Transverse colon (tissue), 4 donors: ENCODE measurements around the gene PHYHD1. TPM values are rescaled to one million over a fixed set of nuclear protein-coding genes. Genes with fewer than 3 reads are reported as not detected.
"Not testable (repeated sequence)": the region's sequence is repeated elsewhere in the genome, so short reads cannot be mapped to it uniquely, and the experiment has no call there.

Source experiments
- DNase-seq: peaks from one replicate; pipeline ENCODE4 v3.0.0-alpha.2; 2019
- H3K27ac ChIP-seq, 4 donors: fragments of 200-600 bp; sonication (generic); 2 replicates each; pipeline ENCODE4 v1.5.1; 2016 to 2018; ENCODE audit warnings: inconsistent platforms in 4 of 4
- H3K27me3 ChIP-seq: fragments of 200-600 bp; sonication (generic); 2 replicates; pipeline ENCODE4 v1.5.1; 2017; ENCODE audit warnings: inconsistent platforms
- H3K36me3 ChIP-seq, 4 donors: fragments of 200-600 bp; sonication (generic); 2 replicates each; pipeline ENCODE4 v1.5.1; 2017 to 2019; ENCODE audit warnings: inconsistent platforms in 4 of 4
- H3K4me1 ChIP-seq, 4 donors: fragments of 200-600 bp; sonication (generic); 2 replicates each; pipeline ENCODE4 v1.5.1; 2017 to 2020; ENCODE audit warnings: inconsistent platforms in 4 of 4
- H3K4me3 ChIP-seq, 4 donors: fragments of 200-600 bp; sonication (generic); 1 replicate in 1 of 4; 2 replicates in 3 of 4; pipeline versions ENCODE4 v1.5.1 to v1.6.1; 2017 to 2019; ENCODE audit warnings: inconsistent platforms in 4 of 4
- H3K9me3 ChIP-seq, 2 donors: fragments of 200-600 bp; sonication (generic); 2 replicates each; pipeline ENCODE4 v1.5.1; 2017 to 2019; ENCODE audit warnings: inconsistent platforms in 2 of 2
- EP300 ChIP-seq: sonication (generic); formaldehyde crosslinking; IDR thresholded peaks from one replicate; pipeline ENCODE4 v1.6.1; 2017; ENCODE audit warnings: antibody characterized with exemption, low read depth
- POLR2A ChIP-seq: fragments of 450-650 bp; IDR thresholded peaks from one replicate; pipeline ENCODE4 v1.6.1; 2016; ENCODE audit warnings: antibody characterized with exemption, mild to moderate bottlenecking, moderate library complexity
- POLR2AphosphoS5 ChIP-seq, 3 donors: sonication (generic); formaldehyde crosslinking; IDR thresholded peaks; one replicate each; pipeline ENCODE4 v1.6.1; 2016; ENCODE audit warnings: antibody characterized with exemption in 3 of 3
- WGBS, 2 donors: methylation state at CpG; one replicate each; pipeline ENCODE4 v1.1.5; 2018; ENCODE audit warnings: low coverage in 1 of 2; 5-methylcytosine and 5-hydroxymethylcytosine counted together
- in situ Hi-C, 4 donors: fragments of 200-750 bp; cut with MboI; loops; one replicate each; pipeline versions ENCODE4 v1.15.0 to v1.15.1; 2017; ENCODE audit warnings: low sequenced_read_pairs in 3 of 4, low pct_ligation_motif_present in 1 of 4, low pct_unique_long_range_greater_than_20kb in 1 of 4
- intact Hi-C: fragments of 100-400 bp; cut with DNase I; formaldehyde crosslinking; loops from one replicate; pipeline ENCODE4 v1.15.1; 2023; ENCODE audit warnings: low total_unique reads
- total RNA-seq, 4 donors: library from RNA; depleted of rRNA; stranded (reverse); fragments of >200 nt; gene quantifications; one replicate each; pipeline ENCODE4 v1.1.0, GENCODE V29; 2016
- TF ChIP-seq, protein P1 (sequence below), 5 experiments: fragments of 200-600 bp in 3 of 5; fragments of 450-650 bp in 2 of 5; sonication (generic) in 3 of 5; IDR thresholded peaks; 1 replicate in 2 of 5; 2 replicates in 3 of 5; pipeline ENCODE4 v1.5.1; 2016 to 2017; ENCODE audit warnings: antibody characterized with exemption in 5 of 5, inconsistent platforms in 3 of 5, mild to moderate bottlenecking in 2 of 5, moderate library complexity in 1 of 5

The PHYHD1 gene
- total RNA-seq, 4 donors from 2014 or later = 3.2 to 22.4 (median 5.5) TPM

GRCh38 chr9:128946571-128947276, 25.9 kb downstream of the PHYHD1 start:
- peaks cover 0 to 18% (median 11%) of the 10 kb centered on the region in 4 donors for H3K4me1 ChIP-seq
- intact Hi-C loops (no loop called here), in situ Hi-C loops (no loop called here)
- no peak for TF ChIP-seq POLR2AphosphoS5 (IDR thresholded peaks at IDR 0.05)
- no peak for TF ChIP-seq POLR2A
- TF ChIP-seq EP300 = no peak
- TF ChIP-seq, protein P1, sequence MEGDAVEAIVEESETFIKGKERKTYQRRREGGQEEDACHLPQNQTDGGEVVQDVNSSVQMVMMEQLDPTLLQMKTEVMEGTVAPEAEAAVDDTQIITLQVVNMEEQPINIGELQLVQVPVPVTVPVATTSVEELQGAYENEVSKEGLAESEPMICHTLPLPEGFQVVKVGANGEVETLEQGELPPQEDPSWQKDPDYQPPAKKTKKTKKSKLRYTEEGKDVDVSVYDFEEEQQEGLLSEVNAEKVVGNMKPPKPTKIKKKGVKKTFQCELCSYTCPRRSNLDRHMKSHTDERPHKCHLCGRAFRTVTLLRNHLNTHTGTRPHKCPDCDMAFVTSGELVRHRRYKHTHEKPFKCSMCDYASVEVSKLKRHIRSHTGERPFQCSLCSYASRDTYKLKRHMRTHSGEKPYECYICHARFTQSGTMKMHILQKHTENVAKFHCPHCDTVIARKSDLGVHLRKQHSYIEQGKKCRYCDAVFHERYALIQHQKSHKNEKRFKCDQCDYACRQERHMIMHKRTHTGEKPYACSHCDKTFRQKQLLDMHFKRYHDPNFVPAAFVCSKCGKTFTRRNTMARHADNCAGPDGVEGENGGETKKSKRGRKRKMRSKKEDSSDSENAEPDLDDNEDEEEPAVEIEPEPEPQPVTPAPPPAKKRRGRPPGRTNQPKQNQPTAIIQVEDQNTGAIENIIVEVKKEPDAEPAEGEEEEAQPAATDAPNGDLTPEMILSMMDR (IDR thresholded peaks at IDR 0.05) = no peak
- no peaks in the 10 kb centered on the region for H3K36me3 ChIP-seq
- no peaks in the 10 kb centered on the region for H3K9me3 ChIP-seq
- WGBS, 2 donors = 29% methylated on average over 30 of the region's 30 CpGs; no CpG with 5 or more reads in 1 of the 2 donors
- H3K27ac ChIP-seq = peak overlapping the region; percentile 94 to 97 (median 97)
- H3K27me3 ChIP-seq = no peaks in the 10 kb centered on the region
- H3K4me3 ChIP-seq = peak overlapping the region; percentile 75 to 94 (median 85)
- DNase-seq = peak; percentile 40

DNA sequence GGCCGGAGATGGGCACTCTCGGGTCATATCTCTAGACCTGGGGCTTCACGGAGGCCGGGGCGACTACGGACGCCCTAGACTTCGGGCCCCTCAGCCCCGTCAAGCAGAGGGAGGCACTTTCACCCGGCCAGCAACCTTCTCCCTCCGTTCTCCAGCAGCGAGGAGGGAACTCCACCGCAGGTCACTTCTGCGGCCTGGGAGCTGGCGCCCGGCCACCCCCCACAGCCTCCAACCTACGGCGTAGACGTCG, 26.4 kb downstream of the PHYHD1 start:
- DNase-seq = no peak
- TF ChIP-seq, protein P1 (IDR thresholded peaks at IDR 0.05) = no peak
- TF ChIP-seq EP300 (no peak), POLR2AphosphoS5 (IDR thresholded peaks at IDR 0.05) (no peak), POLR2A (no peak)
- H3K27ac ChIP-seq = peak overlapping the region; percentile 94 to 97 (median 97)
- peak overlapping the region; percentile 75 to 94 (median 85) for H3K4me3 ChIP-seq
- H3K4me1 ChIP-seq = peaks cover 0 to 18% (median 11%) of the 10 kb centered on the region in 4 donors
- 0% methylated on average over 16 of the region's 20 CpGs; no CpG with 5 or more reads in 1 of the 2 donors for WGBS, 2 donors
- no peaks in the 10 kb centered on the region for H3K9me3 ChIP-seq
- H3K27me3 ChIP-seq = no peaks in the 10 kb centered on the region
- no peaks in the 10 kb centered on the region for H3K36me3 ChIP-seq
- intact Hi-C loops = no loop called here
- in situ Hi-C loops = no loop called here

DNA sequence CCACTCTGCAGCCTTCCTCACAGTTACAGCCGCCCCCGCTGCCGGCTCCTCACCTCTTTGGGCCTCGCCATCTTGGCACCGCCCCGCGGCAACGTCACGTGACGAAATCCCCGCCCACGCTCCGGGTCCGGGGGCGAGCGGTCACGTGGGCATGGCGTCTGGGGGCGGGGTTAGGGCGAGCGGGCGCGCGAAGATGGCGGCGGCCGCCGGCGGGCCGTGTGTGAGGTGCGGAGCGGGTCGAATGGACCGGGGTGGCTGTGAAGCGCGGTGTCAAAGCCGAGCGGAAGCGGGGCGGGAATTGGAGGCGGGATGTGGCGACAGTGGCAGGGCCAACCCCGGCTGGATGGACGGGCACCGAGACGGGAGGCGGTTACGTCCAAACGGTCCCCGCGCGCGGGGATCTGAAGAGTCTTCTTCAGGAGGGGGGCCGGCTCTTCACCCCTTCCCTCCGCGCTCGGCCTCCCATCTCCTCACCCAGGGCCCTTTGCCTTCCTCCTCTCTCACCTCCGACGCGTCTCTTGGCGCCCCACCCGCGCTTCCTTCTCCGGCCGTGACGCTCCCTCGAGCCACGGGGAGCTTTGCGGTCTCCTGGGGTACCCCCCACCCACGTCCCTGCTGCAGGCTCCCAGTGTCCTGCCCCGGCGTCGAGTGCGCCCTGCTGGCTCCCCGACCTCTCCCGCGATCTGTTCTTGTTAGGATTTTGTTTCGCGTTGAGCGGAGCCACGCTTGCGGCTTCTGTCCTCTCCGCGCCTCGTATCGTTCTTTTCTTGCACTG, 26.9 kb downstream of the PHYHD1 start, which contains the start of the genes DOLK and NUP188:
Gene DOLK (minus strand): TSS at position 77 of the 775 bp plus-strand sequence. CDS start 300 bp downstream, outside the sequence.
Gene NUP188 (plus strand): TSS at position 173 of the 775 bp plus-strand sequence. CDS start 21 bp downstream, at position 194.
- Histone ChIP-seq H3K27me3 (no peaks in the 10 kb centered on the region), H3K36me3 (peaks cover 0 to 2% (median 0%) of the 10 kb centered on the region in 4 donors), H3K27ac (peak within 1 kb of the TSS; percentile 94 to 97 (median 97)), H3K9me3 (no peaks in the 10 kb centered on the region), H3K4me3 (peak within 1 kb of the TSS; percentile 75 to 94 (median 85)), H3K4me1 (peaks cover 0 to 18% (median 11%) of the 10 kb centered on the region in 4 donors)
- peak; percentile 98 for DNase-seq
- intact Hi-C loops (no loop called here), in situ Hi-C loops (no loop called here)
- 0 to 1% methylated on average over 3 to 86 of the region's 86 CpGs for WGBS, 2 donors
- TF ChIP-seq POLR2A = peak; percentile 86
- peak; percentile 95 to 98 (median 96) for TF ChIP-seq POLR2AphosphoS5 (IDR thresholded peaks at IDR 0.05)
- TF ChIP-seq, protein P1 (IDR thresholded peaks at IDR 0.05) = peak in 1 of 5 experiments; percentile 13
- no peak for TF ChIP-seq EP300

GRCh38 chr9:128961403-128961802, 40.6 kb downstream of the PHYHD1 start:
- in situ Hi-C loops, H3K4me3 ChIP-seq, H3K4me1 ChIP-seq, H3K27me3 ChIP-seq, H3K27ac ChIP-seq, DNase-seq, H3K9me3 ChIP-seq: not testable (repeated sequence)
- peaks cover 0 to 65% (median 13%) of the 10 kb centered on the region in 4 donors for H3K36me3 ChIP-seq
- WGBS, 2 donors = 94 to 98% methylated on average over 7 to 9 of the region's 9 CpGs
- intact Hi-C loops = loop anchor here (10.0 kb wide), 1 partner anchor 367 kb away; no protein-coding TSS in a partner anchor
